Dedifferentiated amniotic fluid mesenchymal stem cell (primary cell): ENCODE data around the gene LCN12.

ENCODE experiments used
- DNase-seq: peaks from one replicate; pipeline ENCODE4 v3.0.0-alpha.2; 2016; ENCODE audit errors: extremely low spot score

Gene LCN12

DNA sequence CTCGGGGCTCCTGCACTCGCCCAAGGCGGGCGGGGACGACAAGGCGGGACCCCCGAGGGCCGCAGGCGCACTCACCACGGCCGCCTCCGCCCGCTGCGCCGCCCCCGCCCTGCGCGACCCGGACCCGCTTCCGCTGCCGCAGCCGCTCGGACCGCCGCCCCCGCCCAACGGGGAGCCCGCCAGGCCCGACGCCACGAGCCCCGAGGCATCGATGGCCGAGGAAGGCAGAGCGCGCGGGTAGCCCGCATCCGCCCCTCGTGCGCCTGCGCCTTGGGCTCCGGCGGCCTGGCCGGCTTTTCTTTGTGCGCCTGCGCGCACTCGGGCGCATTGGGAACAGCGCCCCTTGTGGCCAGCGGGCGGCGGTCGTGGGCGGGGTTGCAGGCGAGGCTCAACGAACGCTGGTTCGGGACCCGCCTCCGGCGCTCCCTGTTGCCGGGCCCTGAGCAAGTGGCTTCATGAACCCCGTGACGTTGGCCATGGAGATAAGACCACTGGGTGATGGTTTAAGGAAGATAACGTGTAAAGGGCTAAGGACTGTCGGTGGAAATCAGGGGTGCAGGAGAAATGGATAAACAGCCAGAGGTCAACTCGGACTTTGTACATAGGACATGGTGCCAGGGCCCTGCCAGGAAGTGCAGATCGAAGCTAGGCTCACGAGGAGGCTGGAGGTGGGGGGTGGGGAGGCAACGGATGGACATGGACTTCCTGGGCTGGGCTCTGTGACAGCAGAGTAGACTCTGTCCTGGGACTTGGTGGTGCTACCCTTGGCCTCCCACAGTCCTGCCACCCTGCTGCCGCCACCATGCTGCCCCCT lies 7.3 kb upstream of the LCN12 start, which contains the start of the genes C8G and FBXW5:
C8G (plus strand) TSS at position 725 of the 814 bp plus-strand sequence; CDS start at position 803, 78 bp downstream.
FBXW5 (minus strand) TSS at position 220 of the 814 bp plus-strand sequence. CDS start 655 bp downstream, outside the sequence.
- peak; percentile 89 for DNase-seq

DNA sequence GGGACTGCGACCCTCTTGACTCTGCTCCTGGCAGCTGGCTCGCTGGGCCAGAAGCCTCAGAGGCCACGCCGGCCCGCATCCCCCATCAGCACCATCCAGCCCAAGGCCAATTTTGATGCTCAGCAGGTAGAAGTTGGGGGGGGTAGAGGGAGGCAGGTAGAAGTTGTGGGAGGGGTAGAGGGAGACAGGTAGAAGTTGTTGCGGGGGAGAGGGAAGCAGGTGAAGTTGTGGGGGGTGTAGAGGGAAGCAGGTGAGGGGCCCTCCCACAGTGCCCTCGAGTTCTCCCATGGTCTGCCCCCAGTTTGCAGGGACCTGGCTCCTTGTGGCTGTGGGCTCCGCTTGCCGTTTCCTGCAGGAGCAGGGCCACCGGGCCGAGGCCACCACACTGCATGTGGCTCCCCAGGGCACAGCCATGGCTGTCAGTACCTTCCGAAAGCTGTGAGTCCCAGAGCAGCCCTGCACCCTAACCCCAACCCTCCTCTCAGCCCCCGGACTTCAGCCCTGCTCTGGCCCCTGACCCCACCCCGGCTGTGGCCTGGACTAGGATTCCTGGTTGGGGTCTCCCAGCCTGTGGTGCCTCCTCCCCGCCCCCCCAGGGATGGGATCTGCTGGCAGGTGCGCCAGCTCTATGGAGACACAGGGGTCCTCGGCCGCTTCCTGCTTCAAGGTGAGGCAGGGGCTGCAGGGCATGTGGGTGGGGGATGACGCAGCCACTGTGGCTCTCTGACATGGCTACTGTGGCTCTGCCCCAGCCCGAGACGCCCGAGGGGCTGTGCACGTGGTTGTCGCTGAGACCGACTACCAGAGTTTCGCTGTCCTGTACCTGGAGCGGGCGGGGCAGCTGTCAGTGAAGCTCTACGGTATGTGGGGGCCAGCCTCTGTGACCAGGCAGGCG lies 6.5 kb upstream of the LCN12 start:
- no peak for DNase-seq

DNA sequence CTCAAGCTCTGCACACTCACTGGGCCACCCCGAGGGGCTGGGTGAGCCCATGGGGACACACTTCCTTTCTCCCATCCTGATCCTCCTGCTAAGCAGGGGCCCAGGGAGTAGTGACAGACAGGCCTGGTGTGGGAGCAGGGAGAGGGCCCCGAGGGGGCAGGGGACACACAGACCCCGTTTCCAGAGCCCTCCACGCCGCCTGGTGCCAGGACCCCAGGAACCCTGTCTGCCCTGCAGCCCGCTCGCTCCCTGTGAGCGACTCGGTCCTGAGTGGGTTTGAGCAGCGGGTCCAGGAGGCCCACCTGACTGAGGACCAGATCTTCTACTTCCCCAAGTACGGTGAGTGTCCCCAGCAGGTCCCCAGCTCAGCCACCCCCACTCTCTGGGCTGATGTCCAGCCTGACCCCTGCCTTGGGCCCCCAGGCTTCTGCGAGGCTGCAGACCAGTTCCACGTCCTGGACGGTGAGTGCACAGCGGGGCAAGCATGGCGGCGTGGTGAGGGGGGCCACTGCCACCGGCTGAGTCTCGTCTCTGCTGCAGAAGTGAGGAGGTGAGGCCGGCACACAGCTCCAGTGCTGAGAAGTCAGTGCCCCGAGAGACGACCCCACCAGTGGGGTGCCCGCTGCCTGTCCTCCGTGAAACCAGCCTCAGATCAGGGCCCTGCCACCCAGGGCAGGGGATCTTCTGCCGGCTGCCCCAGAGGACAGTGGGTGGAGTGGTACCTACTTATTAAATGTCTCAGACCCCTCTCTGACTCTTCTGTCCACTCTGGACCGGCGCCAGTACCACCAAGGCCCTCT lies 5.6 kb upstream of the LCN12 start:
- DNase-seq: no peak

DNA sequence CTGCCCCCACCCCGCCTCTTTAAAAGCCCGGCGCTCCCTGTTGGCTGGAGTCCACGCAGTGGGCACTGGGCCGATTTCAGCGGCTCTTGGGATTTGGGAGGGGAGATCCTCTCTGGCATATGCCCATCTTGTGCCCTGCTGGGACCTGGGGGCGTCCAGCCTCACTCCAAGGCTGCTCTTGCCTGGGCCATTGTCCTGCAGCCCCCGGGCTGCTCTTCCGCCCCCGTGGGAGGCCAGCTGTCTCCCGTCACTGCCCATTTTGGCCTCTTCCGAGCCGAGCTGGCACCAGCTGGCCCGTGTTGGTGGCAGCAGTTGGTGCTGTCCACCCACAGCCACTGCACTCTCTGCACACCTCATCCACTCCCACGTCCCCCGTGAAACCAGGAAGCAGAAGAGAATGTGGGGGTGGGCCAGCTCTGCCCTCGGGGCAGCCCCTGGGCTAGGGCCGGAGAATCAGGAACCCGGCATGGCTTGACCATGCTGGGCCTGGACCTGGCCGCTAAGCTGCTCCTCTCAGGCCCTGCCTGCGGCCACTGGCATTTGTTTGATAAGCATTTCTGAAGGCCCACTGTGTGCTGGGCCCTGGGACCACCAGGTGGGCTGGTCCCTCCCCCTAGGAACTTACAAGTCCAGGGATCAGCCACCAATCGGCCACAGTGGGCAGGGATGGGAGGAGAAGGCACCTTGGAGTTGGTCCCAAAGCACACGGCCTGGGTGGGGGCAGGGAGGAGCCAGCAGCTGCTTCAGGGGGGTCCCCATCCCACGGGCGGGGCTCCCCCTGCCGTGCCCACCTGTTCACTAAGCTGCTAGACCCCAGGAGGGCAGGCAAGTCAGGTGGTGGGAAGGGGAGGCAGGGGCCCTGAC lies 4.8 kb upstream of the LCN12 start:
- no peak for DNase-seq

DNA sequence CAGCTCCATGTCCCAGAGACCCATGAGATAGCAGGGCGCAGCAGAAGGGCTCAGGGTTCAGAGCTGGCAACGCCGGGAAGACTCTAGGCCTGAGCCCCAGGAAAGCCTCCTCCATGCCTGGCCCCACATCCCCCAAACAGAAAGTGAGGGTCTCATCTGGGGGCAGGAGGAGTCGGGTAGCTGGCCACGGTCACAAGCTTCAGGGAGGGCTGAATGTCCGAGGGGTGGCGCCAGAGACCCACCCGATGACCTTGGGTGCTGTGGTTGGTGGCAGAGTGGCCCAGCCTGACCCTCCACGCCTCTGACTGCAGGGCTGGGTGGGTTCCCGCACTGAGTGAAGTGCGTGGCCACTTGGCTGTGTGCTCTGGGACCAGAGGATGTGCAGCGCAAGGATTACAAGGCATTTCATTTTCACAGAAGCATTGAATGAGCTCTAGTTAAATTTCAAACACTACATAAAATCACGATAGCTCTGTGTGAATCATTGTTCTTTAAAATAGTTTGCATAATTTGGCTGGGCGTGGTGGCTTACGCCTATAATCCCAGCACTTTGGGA lies 4.0 kb upstream of the LCN12 start:
- no peak for DNase-seq

DNA sequence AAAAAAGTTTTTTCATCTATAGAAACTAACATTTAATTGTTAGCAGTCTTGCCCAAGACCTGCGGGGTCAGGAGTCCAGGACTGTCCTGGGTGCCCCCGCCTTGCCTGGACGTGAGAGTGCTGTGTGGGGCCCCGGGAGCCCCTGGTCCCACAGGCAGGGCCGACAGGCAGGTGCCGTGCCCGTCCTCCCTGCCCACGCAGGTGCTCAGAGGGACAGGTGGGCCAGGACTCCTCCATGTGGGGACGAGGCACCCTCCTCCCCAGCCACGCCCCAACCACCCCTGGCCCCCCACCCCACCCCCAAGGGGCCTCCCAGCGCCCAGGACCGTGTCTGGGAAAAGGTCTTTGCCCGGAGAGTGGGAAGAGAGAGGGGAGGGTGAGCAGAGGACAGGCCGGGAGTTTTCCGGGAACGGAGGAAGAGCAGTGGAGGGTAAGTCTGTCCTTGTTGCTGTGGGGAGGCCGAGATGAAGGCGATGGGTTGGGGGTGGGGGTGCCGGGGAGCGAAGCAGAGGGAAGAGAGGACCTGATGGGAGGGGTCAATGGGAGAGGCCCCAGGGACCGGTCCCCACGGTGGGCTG lies 2.7 kb upstream of the LCN12 start:
- DNase-seq: no peak

DNA sequence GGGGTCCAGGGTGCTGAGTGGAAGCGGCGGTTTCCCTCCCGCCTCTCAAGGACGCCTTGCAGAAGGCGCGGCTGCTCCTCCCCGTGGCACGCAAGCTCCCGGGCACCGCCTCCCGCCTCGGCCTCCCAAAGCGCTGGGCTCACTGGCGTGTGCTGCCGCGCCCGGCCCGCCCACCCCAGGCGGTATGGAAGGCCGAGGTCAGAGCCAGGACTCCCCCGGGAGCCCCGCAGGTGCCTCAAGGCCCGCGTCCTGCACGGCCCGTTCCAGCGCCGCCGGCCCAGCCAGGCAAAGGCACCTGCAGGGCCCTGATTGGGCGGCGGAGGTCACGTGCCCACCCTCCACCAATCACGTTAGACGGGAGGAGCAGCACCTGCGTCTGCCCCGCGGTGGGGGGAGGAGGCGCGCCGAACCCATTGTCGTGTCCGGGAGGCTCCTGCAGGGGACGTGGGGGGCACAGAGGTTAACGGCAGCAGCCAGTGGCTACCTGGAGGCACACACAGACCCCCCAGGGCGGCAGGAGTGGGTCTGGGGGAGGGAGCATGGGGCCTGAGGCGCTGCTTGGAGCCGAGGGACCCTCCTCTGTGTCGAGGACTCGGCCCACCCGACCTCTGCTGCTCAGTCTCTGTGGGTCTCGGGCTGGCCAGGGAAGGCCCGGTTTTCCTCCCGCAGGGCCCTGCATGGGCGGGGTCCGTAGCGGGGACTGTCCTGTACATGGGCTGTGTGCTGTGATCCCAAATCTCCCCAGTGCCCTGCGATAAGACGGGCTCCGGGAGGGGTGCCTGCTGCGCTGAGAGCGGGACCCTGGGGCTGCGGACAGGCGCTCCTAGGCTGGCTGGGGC lies 2.0 kb upstream of the LCN12 start:
- peak; percentile 56 for DNase-seq

DNA sequence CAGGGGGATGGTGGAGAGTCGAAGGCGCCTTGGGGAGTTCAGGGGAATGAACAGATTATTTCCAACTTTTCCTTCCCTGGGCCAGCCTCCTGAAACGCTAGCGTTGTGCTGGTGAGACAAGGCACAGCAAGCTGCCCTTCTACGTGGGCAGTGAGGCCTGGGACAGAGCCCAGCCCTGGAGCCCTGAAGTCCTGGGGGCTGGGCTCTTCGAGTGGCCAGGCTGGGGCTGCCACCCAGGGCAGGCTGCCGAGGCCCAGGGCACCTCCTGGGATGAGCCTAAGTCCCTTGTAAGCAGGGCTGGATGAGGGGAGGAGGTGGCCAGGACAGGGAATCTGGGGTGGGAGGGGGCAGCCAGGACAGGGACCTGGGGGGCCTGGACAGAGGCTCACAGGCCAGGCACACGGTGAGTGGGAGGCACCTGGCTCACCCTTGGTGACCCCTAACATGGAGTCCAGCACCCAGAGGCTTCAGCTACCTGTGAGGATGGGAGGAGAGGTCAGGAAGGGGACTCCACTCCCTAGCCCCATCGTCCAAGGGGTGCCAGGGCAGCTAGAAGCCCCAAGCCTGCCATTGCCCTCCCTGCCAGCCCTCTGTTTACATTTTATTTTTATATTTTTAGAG lies 1.3 kb upstream of the LCN12 start:
- no peak for DNase-seq

DNA sequence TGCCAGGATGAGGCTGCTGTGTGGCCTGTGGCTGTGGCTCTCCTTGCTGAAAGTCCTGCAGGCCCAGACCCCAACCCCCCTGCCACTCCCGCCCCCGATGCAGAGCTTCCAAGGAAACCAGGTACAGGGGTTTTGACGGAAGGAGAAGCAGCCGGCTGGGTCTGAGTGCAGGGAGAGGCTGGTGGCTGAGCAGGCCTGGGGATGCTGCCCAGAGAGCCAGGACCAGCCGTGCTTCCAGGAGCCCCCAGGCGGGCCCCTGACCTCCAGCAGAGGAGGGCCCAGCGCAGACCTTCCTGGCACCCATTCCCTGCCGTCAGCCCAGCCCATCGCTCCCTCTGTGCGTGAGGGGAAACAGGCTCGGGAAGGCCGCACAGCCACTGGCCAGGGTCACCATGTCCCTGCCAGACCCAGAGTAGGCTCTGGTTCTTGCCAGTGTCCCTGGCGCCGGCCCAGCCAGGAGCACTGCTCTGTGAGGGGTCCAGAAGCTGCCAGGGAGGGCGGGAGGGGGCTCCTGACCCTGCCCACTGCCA lies 313 bp downstream of the LCN12 start:
- DNase-seq: no peak

DNA sequence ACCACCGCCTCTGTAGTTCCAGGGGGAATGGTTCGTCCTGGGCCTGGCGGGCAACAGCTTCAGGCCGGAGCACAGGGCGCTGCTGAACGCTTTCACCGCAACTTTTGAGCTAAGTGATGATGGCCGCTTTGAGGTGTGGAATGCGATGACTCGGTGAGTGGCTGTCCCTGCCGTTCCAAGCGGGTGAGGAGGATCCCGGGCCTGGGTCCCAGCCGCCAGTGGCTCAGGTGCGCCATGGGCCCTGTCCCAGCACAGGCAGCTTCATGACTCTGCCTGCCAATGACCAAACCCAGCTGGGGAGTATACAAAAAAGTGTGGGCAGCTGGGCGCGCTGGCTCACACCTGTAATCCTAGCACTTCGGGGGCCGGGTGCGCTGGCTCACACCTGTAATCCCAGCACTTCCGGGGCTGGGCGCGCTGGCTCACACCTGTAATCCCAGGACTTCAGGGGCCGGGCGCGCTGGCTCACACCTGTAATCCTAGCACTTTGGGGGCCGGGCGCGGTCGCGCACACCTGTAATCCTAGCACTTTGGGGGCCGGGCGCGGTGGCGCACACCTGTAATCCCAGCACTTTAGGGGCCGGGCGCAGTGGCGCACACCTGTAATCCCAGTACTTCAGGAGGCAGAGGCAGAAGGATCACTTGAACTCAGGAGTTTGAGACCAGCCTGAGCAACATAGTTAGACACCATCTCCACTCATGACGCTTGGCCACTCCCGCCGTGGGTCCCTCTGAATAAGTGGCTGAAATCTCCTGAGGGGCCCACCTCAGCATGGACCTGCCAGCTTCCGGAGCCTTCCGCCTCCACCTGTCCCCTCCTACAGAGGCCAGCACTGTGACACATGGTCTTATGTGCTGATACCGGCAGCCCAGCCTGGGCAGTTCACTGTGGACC lies 1.1 kb downstream of the LCN12 start:
- DNase-seq: no peak

DNA sequence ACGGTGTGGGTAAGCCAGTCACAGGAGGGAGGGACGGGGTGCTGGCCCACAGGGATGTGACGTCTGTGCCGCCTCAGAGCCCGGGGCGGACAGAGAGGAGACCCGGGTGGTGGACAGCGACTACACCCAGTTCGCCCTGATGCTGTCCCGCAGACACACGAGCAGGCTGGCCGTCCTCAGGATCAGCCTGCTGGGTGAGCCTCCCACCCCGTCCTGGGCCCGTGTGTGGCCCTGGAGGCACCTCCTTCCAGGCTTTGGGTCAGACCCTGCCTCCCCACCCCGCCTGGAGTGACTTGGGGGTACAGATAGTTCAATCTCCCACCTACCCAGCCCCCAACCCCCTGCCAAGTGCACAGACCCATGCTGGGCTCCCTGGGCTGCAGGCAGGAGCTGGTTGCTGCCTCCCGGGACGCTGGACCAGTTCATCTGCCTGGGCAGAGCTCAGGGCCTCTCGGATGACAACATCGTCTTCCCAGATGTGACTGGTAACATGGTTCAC lies 1.7 kb downstream of the LCN12 start:
- DNase-seq: no peak

DNA sequence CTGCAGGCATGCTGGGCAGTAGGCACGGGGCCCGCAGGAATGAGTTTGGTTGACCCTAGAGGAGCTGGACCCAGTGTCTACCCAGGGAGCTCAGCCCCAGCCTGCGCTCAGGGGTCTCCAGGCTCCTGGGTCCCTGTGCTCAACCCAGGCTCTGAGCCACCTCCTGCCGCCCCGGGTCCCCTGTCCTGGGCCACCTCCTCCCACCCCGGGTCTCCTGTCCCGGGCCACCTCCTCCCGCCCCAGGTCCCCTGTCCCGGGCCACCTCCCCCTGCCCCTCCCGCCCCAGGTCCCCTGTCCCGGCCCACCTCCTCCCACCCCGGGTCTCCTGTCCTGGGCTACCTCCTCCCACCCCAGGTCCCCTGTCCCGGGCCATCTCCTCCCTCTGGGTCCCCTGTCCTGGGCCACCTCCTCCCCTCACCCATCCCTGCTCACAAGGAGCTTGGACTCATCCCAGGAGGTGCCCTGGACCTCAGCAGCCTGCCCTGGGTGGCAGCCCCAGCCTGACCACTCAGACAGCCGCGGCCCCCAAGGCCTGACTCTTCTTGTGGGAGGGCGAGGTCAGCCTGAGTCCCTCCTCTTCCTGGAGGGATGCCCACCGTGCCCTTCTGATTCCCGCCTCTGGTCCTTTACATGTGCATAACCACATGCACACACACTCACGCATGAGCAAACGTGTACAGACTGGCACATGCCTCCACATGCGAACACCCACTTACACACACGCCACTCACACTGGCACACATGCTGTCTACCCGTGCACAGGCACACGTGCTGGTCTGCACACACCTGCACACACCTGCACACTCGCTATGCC lies 2.4 kb downstream of the LCN12 start:
- DNase-seq: no peak

DNA sequence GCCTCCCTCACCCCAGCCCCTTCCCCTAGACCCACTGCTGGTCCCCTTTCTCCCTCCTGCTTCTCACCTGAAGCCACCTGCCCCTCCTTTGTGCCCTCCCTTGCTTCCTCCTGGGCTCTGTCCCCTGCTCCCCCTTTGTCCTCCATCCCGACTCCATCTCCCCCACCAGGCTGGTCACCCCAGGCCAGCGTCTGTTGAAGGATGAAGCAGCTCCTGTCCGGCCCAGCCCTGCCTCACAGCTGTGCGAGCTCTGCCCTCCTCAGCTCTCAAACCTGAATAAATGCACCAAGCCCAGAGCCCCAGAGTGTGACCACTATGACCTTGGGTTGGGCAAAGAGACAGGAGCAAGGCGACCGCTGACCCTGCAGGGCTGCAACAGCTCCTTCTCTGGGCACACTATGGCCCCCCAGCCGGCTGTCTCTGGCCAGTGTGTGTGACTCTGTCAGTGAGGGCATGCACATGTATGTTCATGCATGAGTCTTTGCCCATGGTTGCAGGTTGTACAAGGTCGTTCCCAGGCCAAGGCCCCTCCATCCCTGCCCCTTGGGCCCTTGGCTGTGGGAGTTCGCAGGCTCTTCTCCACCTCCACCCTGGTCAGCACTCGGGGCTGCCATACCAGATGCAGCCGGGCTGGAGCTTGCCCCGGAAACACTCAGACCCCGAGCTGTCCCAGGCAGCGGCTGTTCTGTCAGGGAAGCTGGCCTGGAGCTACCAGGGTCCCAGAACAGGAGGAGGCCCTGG lies 3.3 kb downstream of the LCN12 start:
- DNase-seq: no peak

DNA sequence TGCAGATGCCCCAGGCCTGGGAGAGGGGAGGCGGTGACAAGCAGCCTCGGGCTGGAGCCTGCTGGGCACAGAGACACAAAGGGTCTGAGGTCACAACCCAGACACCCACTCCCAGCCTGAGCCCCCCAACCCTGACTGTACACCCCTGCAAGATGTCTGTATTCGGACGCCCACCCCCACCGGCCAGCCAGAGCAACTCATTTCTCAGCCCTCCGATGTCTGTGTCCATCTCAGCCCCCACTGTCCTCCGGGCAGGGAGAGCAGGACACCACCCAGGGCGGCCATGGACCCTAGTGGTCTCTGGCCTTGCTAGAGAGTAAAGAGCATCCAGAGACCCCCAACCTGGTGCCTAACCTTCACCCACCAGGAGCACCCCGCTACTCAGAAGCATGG lies 3.9 kb downstream of the LCN12 start:
- no peak for DNase-seq

DNA sequence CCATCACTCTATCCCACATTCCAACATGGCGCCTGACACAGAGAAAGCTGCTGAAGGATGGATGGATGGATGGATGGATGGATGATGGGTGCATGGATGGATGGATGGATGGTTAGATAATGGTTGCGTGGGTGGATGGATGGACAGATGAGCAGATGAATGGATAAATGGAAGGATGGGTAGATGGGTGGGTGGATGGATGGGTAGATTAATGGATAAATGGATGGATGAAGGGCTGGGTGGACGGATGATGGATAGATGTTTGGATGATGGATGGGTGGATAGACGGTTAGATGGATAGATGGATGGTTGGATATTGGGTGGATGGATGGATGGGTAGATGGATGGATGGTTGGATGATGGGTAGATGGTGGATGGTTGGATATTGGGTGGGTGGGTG lies 4.5 kb downstream of the LCN12 start:
- no peak for DNase-seq

DNA sequence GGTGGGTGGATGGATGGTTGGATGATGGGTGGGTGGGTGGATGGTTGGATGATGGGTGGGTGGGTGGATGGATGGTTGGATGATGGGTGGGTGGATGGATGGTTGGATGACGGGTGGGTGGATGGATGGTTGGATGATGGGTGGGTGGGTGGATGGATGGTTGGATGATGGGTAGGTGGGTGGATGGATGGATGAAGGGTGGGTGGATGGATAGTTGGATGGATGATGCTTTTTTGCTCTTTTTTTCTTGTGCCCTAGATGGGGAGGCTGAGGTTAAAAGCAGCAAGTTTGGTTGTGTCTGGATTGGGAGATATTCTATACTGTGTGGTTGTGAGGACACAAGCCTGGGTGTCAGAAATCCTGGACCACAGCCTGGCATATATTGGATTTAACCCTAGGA lies 5.4 kb downstream of the LCN12 start:
- DNase-seq: no peak
